Body of pancreas (tissue), 4 donors: ENCODE measurements around the gene LIMK1. TPM values are rescaled to one million over a fixed set of nuclear protein-coding genes. Genes with fewer than 3 reads are reported as not detected.
"Not testable (repeated sequence)": the region's sequence is repeated elsewhere in the genome, so short reads cannot be mapped to it uniquely, and the experiment has no call there.

Experiments
- ATAC-seq: fragments of 150-250 bp; one replicate; pipeline ENCODE4 v1.9.1; 2016
- DNase-seq, 4 donors: peaks; one replicate each; pipeline ENCODE4 v3.0.0-alpha.2; 2019
- H3K27ac ChIP-seq, 4 donors: fragments of 200-600 bp; sonication (generic); 1 replicate in 3 of 4; 2 replicates in 1 of 4; pipeline versions ENCODE4 v1.5.1 to v1.6.1; 2016 to 2019; ENCODE audit warnings: mild to moderate bottlenecking in 1 of 4, mixed read lengths in 1 of 4, moderate library complexity in 1 of 4
- H3K27me3 ChIP-seq, 2 donors: fragments of 200-600 bp; sonication (generic); one replicate each; pipeline ENCODE4 v1.6.0; 2016; ENCODE audit warnings: mild to moderate bottlenecking in 1 of 2
- H3K36me3 ChIP-seq, 2 donors: fragments of 200-600 bp; sonication (generic); replicated peaks in 1 of 2; 2 replicates each; pipeline ENCODE4 v1.5.1; 2016; ENCODE audit warnings: low read depth in 2 of 2; ENCODE audit not compliant: insufficient read depth in 1 of 2
- H3K4me1 ChIP-seq: fragments of 200-600 bp; sonication (generic); one replicate; pipeline ENCODE4 v1.6.0; 2016
- H3K4me3 ChIP-seq, 2 donors: fragments of 200-600 bp; sonication (generic); 1 replicate in 1 of 2; 2 replicates in 1 of 2; pipeline ENCODE4 v1.5.1; 2016 to 2019
- H3K9me3 ChIP-seq, 3 donors: fragments of 200-600 bp; sonication (generic); 1 replicate in 2 of 3; 2 replicates in 1 of 3; pipeline ENCODE4 v1.5.1; 2016
- POLR2A ChIP-seq, 3 donors: fragments of 450-650 bp; IDR thresholded peaks; one replicate each; pipeline ENCODE4 v1.6.1; 2016; ENCODE audit warnings: antibody characterized with exemption in 3 of 3, mild to moderate bottlenecking in 2 of 3
- WGBS, 2 donors: methylation state at CpG; one replicate each; pipeline ENCODE4 v1.1.5; 2017; 5-methylcytosine and 5-hydroxymethylcytosine counted together
- intact Hi-C: fragments of 100-400 bp; cut with DNase I; formaldehyde crosslinking; loops from one replicate; pipeline ENCODE4 v1.15.1; 2023
- total RNA-seq, 2 donors: library from RNA; depleted of rRNA; stranded (reverse); fragments of >200 nt; gene quantifications; one replicate each; pipeline ENCODE4 v1.1.0, GENCODE V29; 2016
- TF ChIP-seq, protein P1 (sequence below), 7 experiments: fragments of 450-650 bp in 4 of 7; fragments of 200-600 bp in 3 of 7; sonication (generic) in 3 of 7; IDR thresholded peaks; one replicate each; pipeline ENCODE4 v1.5.1; 2016 to 2019; ENCODE audit warnings: antibody characterized with exemption in 7 of 7

LIMK1 gene
- total RNA-seq, 2 donors from 2014 or later = 10.1 to 27.4 TPM

DNA sequence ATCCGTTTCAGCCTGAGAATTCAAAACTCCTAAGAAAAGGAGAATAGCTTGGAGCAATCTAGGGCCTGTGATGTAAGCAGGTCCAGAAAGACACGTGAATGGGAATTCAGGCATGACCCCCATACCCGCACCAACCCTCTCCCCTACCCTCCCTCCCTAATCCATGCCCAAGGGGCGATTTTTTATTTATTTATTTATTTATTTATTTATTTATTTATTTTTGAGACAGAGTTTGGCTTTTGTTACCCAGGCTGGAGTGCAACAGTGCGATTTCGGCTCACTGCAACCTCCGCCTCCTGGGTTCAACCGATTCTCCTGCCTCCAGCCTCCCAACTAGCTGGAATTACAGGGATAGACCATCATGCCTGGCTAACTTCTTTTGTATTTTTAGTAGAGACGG lies 74.0 kb downstream of the LIMK1 start:
- Histone ChIP-seq H3K9me3 (no peaks in the 10 kb centered on the region), H3K4me3 (no peak overlapping the region), H3K36me3 (no peaks in the 10 kb centered on the region), H3K4me1 (peaks cover 5% of the 10 kb centered on the region), H3K27me3 (no peaks in the 10 kb centered on the region), H3K27ac (no peak overlapping the region)
- intact Hi-C loops = no loop called here
- DNase-seq (no peak), ATAC-seq (no peak)
- no peak for TF ChIP-seq POLR2A (IDR thresholded peaks at IDR 0.05)
- WGBS, 2 donors = 92 to 97% methylated on average over 9 of the region's 9 CpGs

DNA sequence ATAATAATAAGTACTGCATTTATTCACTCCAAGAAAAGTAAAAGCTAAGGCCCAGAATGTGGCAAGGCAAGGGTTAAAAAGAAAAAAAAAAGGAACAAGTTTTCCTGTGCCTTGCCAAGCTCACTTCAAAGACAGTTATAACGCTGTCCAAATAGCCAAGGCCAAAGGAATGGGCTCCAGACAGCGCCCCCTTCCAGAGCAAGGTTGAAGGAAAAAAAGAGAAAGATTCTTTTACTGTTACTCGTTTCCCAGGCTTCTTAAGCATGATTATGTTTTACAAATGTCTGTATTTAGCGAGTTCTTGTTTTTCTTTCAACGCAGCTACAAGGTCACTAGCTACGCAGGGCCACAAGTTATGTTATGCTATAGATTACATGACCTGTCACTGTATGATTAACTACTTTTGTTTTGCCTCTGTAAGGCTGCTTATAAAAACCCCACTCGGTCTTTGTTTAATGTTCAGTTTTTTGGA lies 81.4 kb downstream of the LIMK1 start:
- TF ChIP-seq, protein P1, sequence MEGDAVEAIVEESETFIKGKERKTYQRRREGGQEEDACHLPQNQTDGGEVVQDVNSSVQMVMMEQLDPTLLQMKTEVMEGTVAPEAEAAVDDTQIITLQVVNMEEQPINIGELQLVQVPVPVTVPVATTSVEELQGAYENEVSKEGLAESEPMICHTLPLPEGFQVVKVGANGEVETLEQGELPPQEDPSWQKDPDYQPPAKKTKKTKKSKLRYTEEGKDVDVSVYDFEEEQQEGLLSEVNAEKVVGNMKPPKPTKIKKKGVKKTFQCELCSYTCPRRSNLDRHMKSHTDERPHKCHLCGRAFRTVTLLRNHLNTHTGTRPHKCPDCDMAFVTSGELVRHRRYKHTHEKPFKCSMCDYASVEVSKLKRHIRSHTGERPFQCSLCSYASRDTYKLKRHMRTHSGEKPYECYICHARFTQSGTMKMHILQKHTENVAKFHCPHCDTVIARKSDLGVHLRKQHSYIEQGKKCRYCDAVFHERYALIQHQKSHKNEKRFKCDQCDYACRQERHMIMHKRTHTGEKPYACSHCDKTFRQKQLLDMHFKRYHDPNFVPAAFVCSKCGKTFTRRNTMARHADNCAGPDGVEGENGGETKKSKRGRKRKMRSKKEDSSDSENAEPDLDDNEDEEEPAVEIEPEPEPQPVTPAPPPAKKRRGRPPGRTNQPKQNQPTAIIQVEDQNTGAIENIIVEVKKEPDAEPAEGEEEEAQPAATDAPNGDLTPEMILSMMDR (IDR thresholded peaks at IDR 0.05) = peak in 6 of 7 experiments; percentile 29 to 61 (median 49)
- TF ChIP-seq POLR2A (IDR thresholded peaks at IDR 0.05) = no peak
- Histone ChIP-seq H3K27ac (peak overlapping the region in 3 of 4 donors; percentile 58 to 71 (median 65)), H3K36me3 (no peaks in the 10 kb centered on the region), H3K27me3 (no peaks in the 10 kb centered on the region), H3K4me1 (peaks cover 45% of the 10 kb centered on the region), H3K4me3 (no peak overlapping the region), H3K9me3 (no peaks in the 10 kb centered on the region)
- DNase-seq = peak; percentile 56 to 81 (median 76)
- ATAC-seq = peak; percentile 77
- 5 to 7% methylated on average over 7 of the region's 7 CpGs for WGBS, 2 donors
- intact Hi-C loops = no loop called here

DNA sequence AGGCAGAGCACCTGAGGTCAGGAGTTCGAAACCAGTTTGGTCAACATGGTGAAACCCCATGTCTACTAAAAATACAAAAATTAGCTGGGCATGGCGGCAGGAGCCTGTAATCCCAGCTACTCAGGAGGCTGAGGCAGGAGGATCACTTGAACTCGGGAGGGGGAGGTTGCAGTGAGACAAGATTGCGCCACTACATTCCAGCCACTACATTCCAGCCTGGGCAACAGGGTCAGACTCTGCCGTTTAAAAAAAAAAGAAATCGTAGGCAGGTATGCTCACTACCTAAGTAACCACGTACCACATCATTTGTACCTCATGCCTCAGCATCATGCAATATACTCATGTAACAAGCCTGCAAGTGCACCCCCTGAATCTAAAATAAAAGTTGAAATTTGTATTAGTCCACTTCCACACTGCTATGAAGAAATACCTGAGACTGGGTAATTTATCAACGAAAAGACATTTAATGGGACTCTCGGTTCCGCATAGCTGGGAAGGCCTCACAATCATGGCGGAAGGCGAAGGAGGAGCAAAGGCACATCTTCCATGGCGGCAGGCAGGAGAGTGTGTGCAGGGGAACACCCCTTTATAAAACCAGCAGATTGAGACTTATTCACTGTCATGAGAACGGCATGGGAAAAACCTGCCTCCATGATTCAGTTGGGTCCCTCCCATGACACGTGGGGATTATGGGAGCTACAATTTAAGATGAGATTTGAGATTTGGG lies 82.4 kb downstream of the LIMK1 start:
- no peaks in the 10 kb centered on the region for H3K9me3 ChIP-seq
- H3K27ac ChIP-seq = peak overlapping the region in 3 of 4 donors; percentile 58 to 71 (median 65)
- DNase-seq (no peak), ATAC-seq (no peak)
- H3K4me1 ChIP-seq = peaks cover 45% of the 10 kb centered on the region
- no peak overlapping the region for H3K4me3 ChIP-seq
- no peaks in the 10 kb centered on the region for H3K27me3 ChIP-seq
- intact Hi-C loops = no loop called here
- H3K36me3 ChIP-seq = no peaks in the 10 kb centered on the region
- 92 to 95% methylated on average over 13 to 15 of the region's 15 CpGs for WGBS, 2 donors
- TF ChIP-seq, protein P1 (IDR thresholded peaks at IDR 0.05) = no peak
- TF ChIP-seq POLR2A (IDR thresholded peaks at IDR 0.05) = no peak

DNA sequence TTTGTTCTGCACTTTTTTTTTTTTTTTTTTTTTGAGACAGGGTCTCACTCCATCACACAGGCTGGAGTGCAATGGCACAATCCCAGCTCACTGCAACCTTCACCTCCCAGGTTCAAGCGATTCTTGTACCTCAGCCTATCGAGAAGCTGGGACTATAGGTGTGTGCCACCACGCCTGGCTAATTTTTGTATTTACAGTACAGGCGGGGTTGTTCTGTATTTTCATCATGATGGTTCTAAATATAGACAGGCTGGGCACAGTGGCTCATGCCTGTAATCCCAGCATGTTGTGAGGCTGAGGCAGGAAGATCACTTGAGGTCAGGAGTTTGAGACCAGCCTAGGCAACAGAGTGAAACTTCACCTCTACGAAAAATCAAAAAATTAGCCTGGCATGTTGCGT lies 83.7 kb downstream of the LIMK1 start:
- H3K9me3 ChIP-seq, intact Hi-C loops, H3K36me3 ChIP-seq, H3K4me3 ChIP-seq, H3K27me3 ChIP-seq: not testable (repeated sequence)
- peak; percentile 26 to 60 (median 52) for DNase-seq
- ATAC-seq = peak; percentile 62
- Histone ChIP-seq H3K4me1 (peaks cover 46% of the 10 kb centered on the region), H3K27ac (peak overlapping the region in 3 of 4 donors; percentile 2 to 76 (median 43))
- 52 to 57% methylated on average over 6 of the region's 6 CpGs for WGBS, 2 donors

Other genes starting within 250 kb of the LIMK1 start
- 1 to 10 TPM; 2.1 to 3.3 TPM for gene METTL27, start 241.3 kb upstream of the LIMK1 start, total RNA-seq
- gene TMEM270, start 222.6 kb upstream of the LIMK1 start, total RNA-seq = not detected
- gene ELN, start 55.6 kb upstream of the LIMK1 start, total RNA-seq = 100 to 1,000 TPM in 1 of 2 donors, 10 to 100 TPM in 1; 92.6 to 131 TPM
- gene EIF4H, start 90.6 kb downstream of the LIMK1 start, total RNA-seq = 100 to 1,000 TPM; 107 to 163 TPM
- gene LAT2, start 126.2 kb downstream of the LIMK1 start, total RNA-seq = 10 to 100 TPM in 1 of 2 donors, under 1 TPM in 1; 0.99 to 12.5 TPM
- 10 to 100 TPM in 1 of 2 donors, 1 to 10 TPM in 1; 7.9 to 10.1 TPM for gene RFC2, start 170.6 kb downstream of the LIMK1 start, total RNA-seq
- gene CLIP2, start 205.6 kb downstream of the LIMK1 start, total RNA-seq = 100 to 1,000 TPM in 1 of 2 donors, 10 to 100 TPM in 1; 31.6 to 120 TPM